Erythroblast (primary cell): ENCODE measurements around the gene HACE1.

Experiments used
- GATA1 ChIP-seq: IDR thresholded peaks from 2 replicates; pipeline ENCODE4 v1.6.1; 2011; ENCODE audit warnings: low read depth, mild to moderate bottlenecking, control low read depth, low read length, moderate library complexity
- POLR2A ChIP-seq: IDR thresholded peaks from 2 replicates; pipeline ENCODE4 v1.6.1; 2011; ENCODE audit warnings: mild to moderate bottlenecking, low read length

GRCh38 chr6:104702126-104702841 is 157.4 kb downstream of the HACE1 start:
- TF ChIP-seq POLR2A = no peak
- TF ChIP-seq GATA1 = no peak
